Measurements from ENCODE around the gene FAM237B. TPM values are rescaled to one million over a fixed set of nuclear protein-coding genes. Genes with fewer than 3 reads are reported as not detected.
A peak's percentile ranks its signal among the peaks of the same experiment; 100 is the strongest.

FAM237B gene
- polyA plus RNA-seq, 1 donor, result 0.16 TPM

- WGBS (ENCODE audit: insufficient coverage, low lambda C conversion rate), result no CpG with 5 or more reads among the region's 48 CpGs
- H3K27ac ChIP-seq (ENCODE audit: low read length), result no peak overlapping the region
- no peaks in the 10 kb centered on the region for H3K4me1 ChIP-seq (ENCODE audit: control insufficient read depth, insufficient read depth, low read length)
- no peaks in the 10 kb centered on the region for H3K36me3 ChIP-seq (ENCODE audit: control insufficient read depth, insufficient read depth, low read length)
- no peak overlapping the region for H3K4me3 ChIP-seq (ENCODE audit: low read length)
- H3K27me3 ChIP-seq (ENCODE audit: control insufficient read depth, insufficient read depth, low read length), result no peaks in the 10 kb centered on the region
- peaks cover 6% of the 10 kb centered on the region for H3K9me3 ChIP-seq (ENCODE audit: control insufficient read depth, low read depth, low read length)
- no peak for DNase-seq
Measured at GRCh38 chr7:90334193-90334843, 13.2 kb upstream of the FAM237B start.

GRCh38 chr7:90326500-90326899 is 5.4 kb upstream of the FAM237B start:
- H3K36me3 ChIP-seq (ENCODE audit: control insufficient read depth, insufficient read depth, low read length), result no peaks in the 10 kb centered on the region
- DNase-seq, result no peak
- no CpG with 5 or more reads among the region's 1 CpG for WGBS (ENCODE audit: insufficient coverage, low lambda C conversion rate)
- H3K4me1 ChIP-seq (ENCODE audit: control insufficient read depth, insufficient read depth, low read length), result no peaks in the 10 kb centered on the region
- no peak overlapping the region for H3K4me3 ChIP-seq (ENCODE audit: low read length)
- peaks cover 13% of the 10 kb centered on the region for H3K27me3 ChIP-seq (ENCODE audit: control insufficient read depth, insufficient read depth, low read length)
- no peak overlapping the region for H3K27ac ChIP-seq (ENCODE audit: low read length)
- H3K9me3 ChIP-seq (ENCODE audit: control insufficient read depth, low read depth, low read length), result no peaks in the 10 kb centered on the region

- Histone ChIP-seq H3K27ac (ENCODE audit: low read length) (no peak overlapping the region), H3K4me3 (ENCODE audit: low read length) (no peak overlapping the region), H3K36me3 (ENCODE audit: control insufficient read depth, insufficient read depth, low read length) (no peaks in the 10 kb centered on the region), H3K27me3 (ENCODE audit: control insufficient read depth, insufficient read depth, low read length) (peaks cover 34% of the 10 kb centered on the region), H3K9me3 (ENCODE audit: control insufficient read depth, low read depth, low read length) (peaks cover 7% of the 10 kb centered on the region), H3K4me1 (ENCODE audit: control insufficient read depth, insufficient read depth, low read length) (no peaks in the 10 kb centered on the region)
- no peak for DNase-seq
Measured at GRCh38 chr7:90322837-90323236, 1.7 kb upstream of the FAM237B start.

GRCh38 chr7:90320418-90320800 is 695 bp downstream of the FAM237B start:
- H3K36me3 ChIP-seq (ENCODE audit: control insufficient read depth, insufficient read depth, low read length), result no peaks in the 10 kb centered on the region
- no CpG with 5 or more reads among the region's 7 CpGs for WGBS (ENCODE audit: insufficient coverage, low lambda C conversion rate)
- H3K9me3 ChIP-seq (ENCODE audit: control insufficient read depth, low read depth, low read length), result peaks cover 7% of the 10 kb centered on the region
- DNase-seq, result no peak
- no peak overlapping the region for H3K27ac ChIP-seq (ENCODE audit: low read length)
- H3K4me3 ChIP-seq (ENCODE audit: low read length), result no peak overlapping the region
- peaks cover 34% of the 10 kb centered on the region for H3K27me3 ChIP-seq (ENCODE audit: control insufficient read depth, insufficient read depth, low read length)
- H3K4me1 ChIP-seq (ENCODE audit: control insufficient read depth, insufficient read depth, low read length), result no peaks in the 10 kb centered on the region

GRCh38 chr7:90320014-90320413 is 1.1 kb downstream of the FAM237B start:
- H3K36me3 ChIP-seq (ENCODE audit: control insufficient read depth, insufficient read depth, low read length), result no peaks in the 10 kb centered on the region
- no peak overlapping the region for H3K4me3 ChIP-seq (ENCODE audit: low read length)
- H3K9me3 ChIP-seq (ENCODE audit: control insufficient read depth, low read depth, low read length), result peaks cover 7% of the 10 kb centered on the region
- no peaks in the 10 kb centered on the region for H3K4me1 ChIP-seq (ENCODE audit: control insufficient read depth, insufficient read depth, low read length)
- no peak for DNase-seq
- no peak overlapping the region for H3K27ac ChIP-seq (ENCODE audit: low read length)
- 80% methylated on average over 1 of the region's 7 CpGs for WGBS (ENCODE audit: insufficient coverage, low lambda C conversion rate)
- H3K27me3 ChIP-seq (ENCODE audit: control insufficient read depth, insufficient read depth, low read length), result peaks cover 34% of the 10 kb centered on the region

GRCh38 chr7:90313907-90314306 is 7.2 kb downstream of the FAM237B start:
- H3K36me3 ChIP-seq (ENCODE audit: control insufficient read depth, insufficient read depth, low read length), result no peaks in the 10 kb centered on the region
- DNase-seq, result no peak
- H3K9me3 ChIP-seq (ENCODE audit: control insufficient read depth, low read depth, low read length), result no peaks in the 10 kb centered on the region
- 100% methylated on average over 1 of the region's 4 CpGs for WGBS (ENCODE audit: insufficient coverage, low lambda C conversion rate)
- H3K27ac ChIP-seq (ENCODE audit: low read length), result no peak overlapping the region
- no peak overlapping the region for H3K4me3 ChIP-seq (ENCODE audit: low read length)
- no peaks in the 10 kb centered on the region for H3K27me3 ChIP-seq (ENCODE audit: control insufficient read depth, insufficient read depth, low read length)
- H3K4me1 ChIP-seq (ENCODE audit: control insufficient read depth, insufficient read depth, low read length), result peaks cover 13% of the 10 kb centered on the region

GRCh38 chr7:90312745-90313144 is 8.4 kb downstream of the FAM237B start:
- Histone ChIP-seq H3K4me1 (ENCODE audit: control insufficient read depth, insufficient read depth, low read length) (peaks cover 13% of the 10 kb centered on the region), H3K27me3 (ENCODE audit: control insufficient read depth, insufficient read depth, low read length) (no peaks in the 10 kb centered on the region), H3K36me3 (ENCODE audit: control insufficient read depth, insufficient read depth, low read length) (no peaks in the 10 kb centered on the region), H3K4me3 (ENCODE audit: low read length) (no peak overlapping the region), H3K27ac (ENCODE audit: low read length) (no peak overlapping the region), H3K9me3 (ENCODE audit: control insufficient read depth, low read depth, low read length) (no peaks in the 10 kb centered on the region)
- WGBS (ENCODE audit: insufficient coverage, low lambda C conversion rate), result no CpG with 5 or more reads among the region's 2 CpGs
- no peak for DNase-seq

GRCh38 chr7:90311175-90311574 is 9.9 kb downstream of the FAM237B start:
- Histone ChIP-seq H3K4me1 (ENCODE audit: control insufficient read depth, insufficient read depth, low read length) (peaks cover 13% of the 10 kb centered on the region), H3K27me3 (ENCODE audit: control insufficient read depth, insufficient read depth, low read length) (no peaks in the 10 kb centered on the region), H3K27ac (ENCODE audit: low read length) (no peak overlapping the region), H3K36me3 (ENCODE audit: control insufficient read depth, insufficient read depth, low read length) (no peaks in the 10 kb centered on the region), H3K9me3 (ENCODE audit: control insufficient read depth, low read depth, low read length) (no peaks in the 10 kb centered on the region), H3K4me3 (ENCODE audit: low read length) (no peak overlapping the region)
- DNase-seq, result peak; percentile 22 to 60

- Histone ChIP-seq H3K36me3 (ENCODE audit: control insufficient read depth, insufficient read depth, low read length) (no peaks in the 10 kb centered on the region), H3K4me3 (ENCODE audit: low read length) (no peak overlapping the region), H3K27ac (ENCODE audit: low read length) (no peak overlapping the region), H3K27me3 (ENCODE audit: control insufficient read depth, insufficient read depth, low read length) (no peaks in the 10 kb centered on the region), H3K9me3 (ENCODE audit: control insufficient read depth, low read depth, low read length) (no peaks in the 10 kb centered on the region), H3K4me1 (ENCODE audit: control insufficient read depth, insufficient read depth, low read length) (peaks cover 13% of the 10 kb centered on the region)
- WGBS (ENCODE audit: insufficient coverage, low lambda C conversion rate), result 83% methylated on average over 1 of the region's 5 CpGs
- DNase-seq, result peak in 1 of 2 donors; percentile 14
Measured at GRCh38 chr7:90309872-90310271, 11.2 kb downstream of the FAM237B start.

GRCh38 chr7:90303241-90303640 is 17.9 kb downstream of the FAM237B start:
- WGBS (ENCODE audit: insufficient coverage, low lambda C conversion rate), result no CpG with 5 or more reads among the region's 1 CpG
- H3K27me3 ChIP-seq (ENCODE audit: control insufficient read depth, insufficient read depth, low read length), result no peaks in the 10 kb centered on the region
- H3K9me3 ChIP-seq (ENCODE audit: control insufficient read depth, low read depth, low read length), result no peaks in the 10 kb centered on the region
- no peaks in the 10 kb centered on the region for H3K4me1 ChIP-seq (ENCODE audit: control insufficient read depth, insufficient read depth, low read length)
- no peak for DNase-seq
- H3K4me3 ChIP-seq (ENCODE audit: low read length), result no peak overlapping the region
- H3K36me3 ChIP-seq (ENCODE audit: control insufficient read depth, insufficient read depth, low read length), result no peaks in the 10 kb centered on the region
- H3K27ac ChIP-seq (ENCODE audit: low read length), result no peak overlapping the region

Measured in large intestine (tissue), 3 donors.